HepG2 (cell line): ENCODE measurements around the gene BRMS1. TPM values are rescaled to one million over a fixed set of nuclear protein-coding genes. Genes with fewer than 3 reads are reported as not detected.
A peak's percentile ranks its signal among the peaks of the same experiment; 100 is the strongest.

Experiments used
- AGO1 ChIP-seq: fragments of 200-400 bp; formaldehyde crosslinking; IDR thresholded peaks from 2 replicates; pipeline ENCODE4 v1.6.1; 2017; ENCODE audit warnings: mild to moderate bottlenecking, low read depth, low read length, moderate library complexity; ENCODE audit not compliant: poor library complexity, severe bottlenecking
- DPF2 ChIP-seq: sonication (generic); formaldehyde crosslinking; IDR thresholded peaks from 2 replicates; pipeline ENCODE4 v1.4.0; 2020; ENCODE audit warnings: mild to moderate bottlenecking, low read depth, missing genetic modification reagents, borderline replicate concordance
- KLF12 ChIP-seq: sonication (generic); formaldehyde crosslinking; IDR thresholded peaks from 2 replicates; pipeline ENCODE4 v1.4.0; 2020; ENCODE audit warnings: missing genetic modification reagents, borderline replicate concordance
- MTF1 ChIP-seq: sonication (generic); formaldehyde crosslinking; IDR thresholded peaks from 2 replicates; pipeline ENCODE4 v1.5.0; 2020; ENCODE audit warnings: missing genetic modification reagents
- NFATC3 ChIP-seq: sonication (generic); formaldehyde crosslinking; IDR thresholded peaks from 2 replicates; pipeline ENCODE4 v1.5.1; 2020; ENCODE audit warnings: mild to moderate bottlenecking, missing genetic modification reagents
- NFYC ChIP-seq: IDR thresholded peaks from 2 replicates; pipeline ENCODE4 v1.6.1; 2016; ENCODE audit warnings: missing genetic modification reagents, missing compliant biosample characterization
- NR2F2 ChIP-seq: IDR thresholded peaks from 2 replicates; pipeline ENCODE4 v1.6.1; 2012; ENCODE audit warnings: low read depth, inconsistent platforms, borderline replicate concordance
- PPARG ChIP-seq: conservative IDR thresholded peaks from 2 replicates; pipeline ENCODE4 v1.6.1; 2016; ENCODE audit warnings: missing biosample characterization, missing genetic modification reagents
- PTBP1 ChIP-seq: fragments of 200-400 bp; formaldehyde crosslinking; IDR thresholded peaks from 2 replicates; pipeline ENCODE4 v1.6.1; 2018; ENCODE audit warnings: low read length, low read depth; ENCODE audit not compliant: poor library complexity, severe bottlenecking
- RBM39 ChIP-seq: fragments of 200-400 bp; formaldehyde crosslinking; IDR thresholded peaks from one replicate; pipeline ENCODE4 v1.6.1; 2018; ENCODE audit warnings: antibody characterized with exemption, mild to moderate bottlenecking, low read depth, low read length; ENCODE audit not compliant: poor library complexity, severe bottlenecking
- SNAPC5 ChIP-seq: sonication (generic); formaldehyde crosslinking; IDR thresholded peaks from 2 replicates; pipeline ENCODE4 v1.8.1; 2023; ENCODE audit warnings: mild to moderate bottlenecking, missing genetic modification reagents, borderline replicate concordance
- SOX13 ChIP-seq, 3 experiments: fragments of 450-650 bp in 1 of 3; sonication (generic) in 1 of 3; formaldehyde crosslinking in 1 of 3; IDR thresholded peaks in 2 of 3; conservative IDR thresholded peaks in 1 of 3; 2 replicates each; pipeline versions ENCODE4 v1.5.0 to v1.6.1; 2016 to 2020; ENCODE audit warnings: antibody characterized with exemption in 1 of 3, mild to moderate bottlenecking in 1 of 3, missing compliant biosample characterization in 1 of 3, missing genetic modification reagents in 1 of 3, moderate library complexity in 1 of 3
- TARDBP ChIP-seq: sonication (generic); formaldehyde crosslinking; IDR thresholded peaks from 2 replicates; pipeline ENCODE4 v1.8.0; 2022; ENCODE audit warnings: mild to moderate bottlenecking, missing genetic modification reagents
- TOE1 ChIP-seq: sonication (generic); formaldehyde crosslinking; IDR thresholded peaks from 2 replicates; pipeline ENCODE4 v1.4.0; 2020; ENCODE audit warnings: mild to moderate bottlenecking, missing genetic modification reagents
- TRIM24 ChIP-seq: sonication (generic); formaldehyde crosslinking; IDR thresholded peaks from 2 replicates; pipeline ENCODE4 v1.8.0; 2022; ENCODE audit warnings: mild to moderate bottlenecking, missing genetic modification reagents
- ZNF225 ChIP-seq: sonication (generic); formaldehyde crosslinking; IDR thresholded peaks from 2 replicates; pipeline ENCODE4 v1.4.0; 2020; ENCODE audit warnings: mild to moderate bottlenecking, missing genetic modification reagents
- ZNF260 ChIP-seq: sonication (generic); formaldehyde crosslinking; IDR thresholded peaks from 2 replicates; pipeline ENCODE4 v1.4.0; 2020; ENCODE audit warnings: missing genetic modification reagents, low read depth, mild to moderate bottlenecking, borderline replicate concordance
- ZNF317 ChIP-seq: sonication (generic); formaldehyde crosslinking; IDR thresholded peaks from 2 replicates; pipeline ENCODE4 v1.5.0; 2020; ENCODE audit warnings: mild to moderate bottlenecking, missing genetic modification reagents
- ZNF331 ChIP-seq: sonication (generic); formaldehyde crosslinking; IDR thresholded peaks from 2 replicates; pipeline ENCODE4 v1.4.0; 2020; ENCODE audit warnings: missing genetic modification reagents
- ZNF407 ChIP-seq: sonication (generic); formaldehyde crosslinking; IDR thresholded peaks from one replicate; pipeline ENCODE4 v1.5.1; 2020; ENCODE audit warnings: mild to moderate bottlenecking, missing genetic modification reagents; ENCODE audit errors: not compliant biosample characterization
- polyA plus RNA-seq, 8 experiments: library from polyadenylated mRNA; depleted of rRNA in 3 of 8; stranded (reverse) in 7 of 8; unstranded in 1 of 8; fragments of >200 nt; fragmentation: Illumina TruSeq in 4 of 8; extraction: Trizol in 4 of 8; gene quantifications; 2 replicates each; pipeline versions ENCODE4 v1.2.1 to v1.2.3, GENCODE V29; 2011 to 2016; ENCODE audit warnings: low read depth in 4 of 8, missing spikeins in 1 of 8, mixed read lengths in 1 of 8; ENCODE audit not compliant: insufficient read depth in 1 of 8
- total RNA-seq, 5 experiments: library from RNA; depleted of rRNA; stranded (reverse); fragments of >200 nt; fragmentation: Illumina TruSeq; extraction: Trizol; gene quantifications; 2 replicates each; pipeline ENCODE4 v1.2.3, GENCODE V29; 2016; ENCODE audit warnings: low read depth in 1 of 5
- TF ChIP-seq, protein P1 (sequence below): sonication (generic); formaldehyde crosslinking; conservative IDR thresholded peaks from 2 replicates; pipeline ENCODE4 v1.4.0; 2020; ENCODE audit warnings: missing genetic modification reagents

BRMS1 gene
- total and polyA plus RNA-seq, 2 of the 13 experiments (the other 11 are each of a cell fraction or from before 2014, with no cell fraction given): 15.8 to 55.7 TPM

GRCh38 chr11:66311470-66311964 is 33.4 kb downstream of the BRMS1 start (continued):
- TF ChIP-seq SNAPC5 (CRISPR knock-in tag) (0 out of 2 replicates have a peak, but pooled peaks have one; percentile 60), PTBP1 (no peak), ZNF225 (no peak), NFATC3 (CRISPR knock-in tag) (no peak), NFYC (CRISPR knock-in tag) (no peak), TRIM24 (no peak), TARDBP (CRISPR knock-in tag) (0 out of 2 replicates have a peak, but pooled peaks have one; percentile 39), PPARG (CRISPR knock-in tag) (no peak), SOX13 (IDR thresholded peaks at IDR 0.05) (no peak), SOX13 (CRISPR knock-in tag; conservative IDR thresholded peaks at IDR 0.05 in 1 of 2, IDR thresholded peaks at IDR 0.05 in 1 of 2) (no peak), DPF2 (CRISPR knock-in tag) (no peak), KLF12 (CRISPR knock-in tag) (no peak), ZNF317 (CRISPR knock-in tag) (0 out of 2 replicates have a peak, but pooled peaks have one; percentile 36), ZNF407 (CRISPR knock-in tag) (no peak), NR2F2 (0 out of 2 replicates have a peak, but pooled peaks have one; percentile 18), RBM39 (no peak), AGO1 (no peak), MTF1 (no peak), ZNF331 (CRISPR knock-in tag) (no peak), ZNF260 (CRISPR knock-in tag) (no peak), TOE1 (CRISPR knock-in tag) (no peak)
- TF ChIP-seq, protein P1, sequence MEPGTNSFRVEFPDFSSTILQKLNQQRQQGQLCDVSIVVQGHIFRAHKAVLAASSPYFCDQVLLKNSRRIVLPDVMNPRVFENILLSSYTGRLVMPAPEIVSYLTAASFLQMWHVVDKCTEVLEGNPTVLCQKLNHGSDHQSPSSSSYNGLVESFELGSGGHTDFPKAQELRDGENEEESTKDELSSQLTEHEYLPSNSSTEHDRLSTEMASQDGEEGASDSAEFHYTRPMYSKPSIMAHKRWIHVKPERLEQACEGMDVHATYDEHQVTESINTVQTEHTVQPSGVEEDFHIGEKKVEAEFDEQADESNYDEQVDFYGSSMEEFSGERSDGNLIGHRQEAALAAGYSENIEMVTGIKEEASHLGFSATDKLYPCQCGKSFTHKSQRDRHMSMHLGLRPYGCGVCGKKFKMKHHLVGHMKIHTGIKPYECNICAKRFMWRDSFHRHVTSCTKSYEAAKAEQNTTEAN (CRISPR knock-in tag): no peak
